Uterine smooth muscle cell (primary cell): ENCODE results near the gene SHISA5. TPM values are rescaled to one million over a fixed set of nuclear protein-coding genes. Genes with fewer than 3 reads are reported as not detected.

ENCODE experiments used
- total RNA-seq: library from RNA; depleted of rRNA; stranded (reverse); fragments of >200 nt; gene quantifications from 2 replicates; pipeline ENCODE4 v1.2.3, GENCODE V29; 2014

SHISA5 gene, protein sequence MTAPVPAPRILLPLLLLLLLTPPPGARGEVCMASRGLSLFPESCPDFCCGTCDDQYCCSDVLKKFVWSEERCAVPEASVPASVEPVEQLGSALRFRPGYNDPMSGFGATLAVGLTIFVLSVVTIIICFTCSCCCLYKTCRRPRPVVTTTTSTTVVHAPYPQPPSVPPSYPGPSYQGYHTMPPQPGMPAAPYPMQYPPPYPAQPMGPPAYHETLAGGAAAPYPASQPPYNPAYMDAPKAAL
- 96.6 and 106 TPM in 2 replicates for total RNA-seq

DNA sequence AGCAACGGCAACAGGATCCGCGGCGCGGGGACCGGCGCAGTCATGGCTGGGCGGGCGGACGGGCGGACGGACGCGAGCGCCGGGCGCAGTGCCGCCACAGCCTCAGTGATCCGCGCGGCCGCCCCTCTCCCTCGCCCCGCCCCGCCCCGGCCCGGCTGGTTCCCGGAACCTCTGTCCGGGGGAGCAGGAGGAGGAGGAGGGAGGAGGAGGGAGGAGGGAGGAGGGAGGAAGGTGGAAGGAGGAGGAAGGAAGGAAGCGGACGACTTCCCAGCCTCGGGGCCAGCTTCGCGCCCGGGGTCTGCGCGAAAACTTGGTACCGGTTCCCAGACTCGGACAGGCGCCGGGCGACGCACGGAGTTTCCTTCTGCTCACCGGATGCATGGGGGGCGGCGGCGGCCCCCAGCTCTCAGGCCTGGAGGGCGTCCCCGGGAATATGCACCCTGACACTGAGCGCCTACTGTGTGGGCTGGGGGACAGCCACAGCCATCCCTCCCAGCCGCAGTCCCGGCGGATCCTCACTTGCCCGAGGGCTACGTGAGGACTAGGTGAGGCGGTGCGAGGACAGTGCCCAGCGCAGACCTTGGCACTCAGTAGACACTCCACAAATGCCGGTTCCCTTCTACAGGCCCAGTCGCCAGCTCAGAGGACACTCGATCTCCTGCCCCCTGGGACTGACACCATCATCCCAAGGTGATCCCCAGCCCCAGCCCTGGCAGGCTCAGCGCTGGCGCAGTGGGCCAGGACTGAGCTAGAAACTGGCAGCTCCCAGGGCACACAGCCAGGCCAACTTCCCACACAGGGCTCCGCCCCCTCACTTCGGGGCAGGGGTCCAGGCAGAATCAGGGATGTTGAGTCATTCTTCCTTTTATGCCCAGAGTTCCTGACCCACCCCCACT, at the start of gene SHISA5:
TSS of gene SHISA5 (minus strand) at position 124 of the 896 bp plus-strand sequence. CDS start at position 44, 80 bp downstream.

DNA sequence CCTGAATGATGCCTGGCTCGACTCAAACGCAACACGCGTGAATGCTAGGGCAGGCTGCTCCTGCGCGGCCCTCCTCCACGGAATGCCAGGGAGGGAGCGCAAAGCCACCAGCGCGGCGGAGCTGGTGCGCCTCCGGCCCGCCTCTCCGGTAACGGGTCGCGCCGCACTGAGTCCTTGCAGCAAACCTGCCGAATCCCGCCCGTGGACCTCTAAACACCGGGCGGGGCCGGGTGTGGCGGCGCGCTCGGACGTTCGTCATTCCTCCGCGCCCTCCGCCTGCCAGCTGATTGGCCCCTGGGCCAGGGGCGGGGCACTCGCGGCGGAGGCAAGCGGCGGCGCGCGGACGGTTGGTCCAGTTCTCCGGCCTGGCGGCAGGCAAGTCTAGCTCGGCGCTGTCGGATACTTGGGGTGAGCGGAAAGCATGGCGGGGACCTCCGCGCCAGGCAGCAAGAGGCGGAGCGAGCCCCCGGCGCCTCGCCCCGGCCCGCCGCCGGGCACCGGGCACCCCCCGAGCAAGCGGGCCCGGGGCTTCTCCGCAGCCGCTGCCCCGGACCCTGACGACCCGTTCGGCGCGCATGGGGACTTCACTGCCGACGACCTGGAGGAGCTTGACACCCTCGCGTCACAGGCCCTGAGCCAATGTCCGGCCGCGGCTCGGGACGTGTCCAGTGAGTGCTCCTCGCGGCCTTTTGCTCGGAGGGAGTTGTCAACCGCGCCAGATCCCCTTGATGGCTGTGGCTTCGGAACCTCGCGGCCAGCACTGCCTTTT, 57.4 kb downstream of the SHISA5 start, which contains the start of gene ATRIP:
TSS of gene ATRIP (plus strand) at position 313 of the 769 bp plus-strand sequence. CDS start at position 422, 109 bp downstream.

DNA sequence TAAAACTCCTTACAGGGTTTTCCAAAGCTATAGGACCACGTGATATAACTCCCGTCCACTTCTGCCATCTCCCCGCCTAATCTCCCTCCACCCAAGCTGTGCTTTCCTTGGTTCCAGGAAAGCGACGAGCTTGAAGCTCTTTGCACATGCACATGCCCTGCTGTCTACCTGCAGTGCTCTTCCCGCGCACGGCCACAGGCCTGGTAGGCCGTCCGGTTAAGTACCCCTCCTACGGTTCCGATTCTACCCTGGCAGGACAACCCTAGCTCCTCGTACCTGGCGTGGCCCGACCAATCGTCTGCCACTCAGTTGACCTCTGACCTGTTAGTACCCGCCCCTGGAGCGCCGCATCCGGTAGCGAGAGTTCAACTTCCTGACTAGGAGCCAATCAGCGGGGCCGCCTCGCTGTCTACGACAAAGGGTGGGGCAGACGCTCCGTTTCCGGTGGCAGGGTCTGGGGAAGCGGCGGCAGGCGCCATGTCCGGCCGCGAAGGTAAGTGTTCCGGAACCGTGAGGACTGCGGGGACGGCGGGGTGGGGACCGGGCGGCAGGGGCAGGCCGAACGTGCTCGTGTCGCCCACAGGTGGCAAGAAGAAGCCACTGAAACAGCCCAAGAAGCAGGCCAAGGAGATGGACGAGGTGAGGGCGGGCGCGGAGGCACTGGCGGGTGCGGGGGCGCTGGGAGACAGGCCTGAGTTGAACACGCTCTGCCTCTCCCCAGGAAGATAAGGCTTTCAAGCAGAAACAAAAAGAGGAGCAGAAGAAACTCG, 64.0 kb downstream of the SHISA5 start, which contains the start of the genes CCDC51 and TMA7:
TSS of gene CCDC51 (minus strand) at position 300 of the 770 bp plus-strand sequence. CDS start 4,991 bp downstream, outside the sequence.
TSS of gene TMA7 (plus strand) at position 438 of the 770 bp plus-strand sequence. CDS start at position 478, 40 bp downstream.

DNA sequence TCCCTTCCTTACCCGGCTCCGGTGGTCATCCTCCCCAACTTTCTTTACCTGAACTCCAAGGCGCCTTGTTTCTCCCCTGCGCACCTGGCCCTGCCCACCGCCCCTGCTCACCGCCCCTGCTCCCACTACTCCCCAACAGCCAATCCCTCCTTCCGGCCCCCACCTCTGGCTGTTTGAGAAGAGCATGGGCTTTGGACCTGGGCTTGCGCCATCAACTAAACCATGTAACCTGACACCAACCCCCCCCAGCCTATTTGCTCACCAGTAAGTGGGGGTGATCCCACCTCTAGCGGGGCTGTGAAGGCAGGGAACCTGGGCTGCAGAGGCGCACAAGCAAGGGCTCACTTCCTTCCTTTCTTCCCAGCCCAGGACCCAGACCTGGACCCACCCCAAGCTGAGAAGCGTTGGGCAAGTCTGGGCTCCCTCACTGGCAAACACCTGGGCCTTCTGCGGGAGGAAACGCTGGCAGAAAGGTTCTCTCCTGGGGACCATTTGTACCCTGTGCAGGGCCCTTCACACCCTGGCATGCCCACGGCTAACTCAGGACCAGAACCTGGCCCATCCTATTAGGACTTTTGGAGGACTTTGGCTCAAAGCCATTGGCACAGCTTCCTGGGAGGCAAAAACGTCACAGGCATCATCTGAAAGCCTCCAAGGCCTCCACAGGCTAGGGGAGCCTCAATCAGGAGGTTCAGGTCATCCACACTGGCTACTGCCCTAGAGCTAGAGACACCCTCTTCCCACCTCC, 73.8 kb downstream of the SHISA5 start, which contains the start of gene PLXNB1:
TSS of gene PLXNB1 (minus strand) at position 127 of the 748 bp plus-strand sequence. CDS start 5,475 bp downstream, outside the sequence.

Other genes starting within 250 kb of the SHISA5 start
- 31.2 and 35.9 TPM in 2 replicates for gene NME6, start 202.8 kb downstream of the SHISA5 start, total RNA-seq
- not detected in 2 replicates for gene SPINK8, start 170.5 kb downstream of the SHISA5 start, total RNA-seq
- not detected in 2 replicates for gene FBXW12, start 132.0 kb downstream of the SHISA5 start, total RNA-seq
- 14.7 and 30.0 TPM in 2 replicates for gene PLXNB1, start 74.1 kb downstream of the SHISA5 start, total RNA-seq
- 21.5 and 24.3 TPM in 2 replicates for gene CCDC51, start 64.1 kb downstream of the SHISA5 start, total RNA-seq
- 211 and 292 TPM in 2 replicates for gene TMA7, start 63.9 kb downstream of the SHISA5 start, total RNA-seq
- gene ATRIP, start 57.4 kb downstream of the SHISA5 start, total RNA-seq = 5.4 and 13.4 TPM in 2 replicates
- 9.2 and 14.4 TPM in 2 replicates for gene PFKFB4, start 52.6 kb upstream of the SHISA5 start, total RNA-seq
- 1.2 and 1.5 TPM in 2 replicates for gene UCN2, start 59.6 kb upstream of the SHISA5 start, total RNA-seq
- gene COL7A1, start 91.2 kb upstream of the SHISA5 start, total RNA-seq = 46.3 and 70.9 TPM in 2 replicates
- 414 and 596 TPM in 2 replicates for gene UQCRC1, start 105.5 kb upstream of the SHISA5 start, total RNA-seq
- not detected in 2 replicates for gene TMEM89, start 117.6 kb upstream of the SHISA5 start, total RNA-seq
- gene SLC26A6, start 131.3 kb upstream of the SHISA5 start, total RNA-seq = 24.5 and 35.4 TPM in 2 replicates
- 0.89 and 1.00 TPM in 2 replicates for gene CELSR3, start 158.7 kb upstream of the SHISA5 start, total RNA-seq
- gene NCKIPSD, start 181.7 kb upstream of the SHISA5 start, total RNA-seq = 11.5 and 14.6 TPM in 2 replicates
- gene IP6K2, start 213.0 kb upstream of the SHISA5 start, total RNA-seq = 38.3 and 40.7 TPM in 2 replicates